ENCODE measurements around the gene MSI1. TPM values are rescaled to one million over a fixed set of nuclear protein-coding genes. Genes with fewer than 3 reads are reported as not detected.

Gene MSI1
- under 1 TPM; 0.16 to 0.41 (median 0.25) TPM for total RNA-seq

DNA sequence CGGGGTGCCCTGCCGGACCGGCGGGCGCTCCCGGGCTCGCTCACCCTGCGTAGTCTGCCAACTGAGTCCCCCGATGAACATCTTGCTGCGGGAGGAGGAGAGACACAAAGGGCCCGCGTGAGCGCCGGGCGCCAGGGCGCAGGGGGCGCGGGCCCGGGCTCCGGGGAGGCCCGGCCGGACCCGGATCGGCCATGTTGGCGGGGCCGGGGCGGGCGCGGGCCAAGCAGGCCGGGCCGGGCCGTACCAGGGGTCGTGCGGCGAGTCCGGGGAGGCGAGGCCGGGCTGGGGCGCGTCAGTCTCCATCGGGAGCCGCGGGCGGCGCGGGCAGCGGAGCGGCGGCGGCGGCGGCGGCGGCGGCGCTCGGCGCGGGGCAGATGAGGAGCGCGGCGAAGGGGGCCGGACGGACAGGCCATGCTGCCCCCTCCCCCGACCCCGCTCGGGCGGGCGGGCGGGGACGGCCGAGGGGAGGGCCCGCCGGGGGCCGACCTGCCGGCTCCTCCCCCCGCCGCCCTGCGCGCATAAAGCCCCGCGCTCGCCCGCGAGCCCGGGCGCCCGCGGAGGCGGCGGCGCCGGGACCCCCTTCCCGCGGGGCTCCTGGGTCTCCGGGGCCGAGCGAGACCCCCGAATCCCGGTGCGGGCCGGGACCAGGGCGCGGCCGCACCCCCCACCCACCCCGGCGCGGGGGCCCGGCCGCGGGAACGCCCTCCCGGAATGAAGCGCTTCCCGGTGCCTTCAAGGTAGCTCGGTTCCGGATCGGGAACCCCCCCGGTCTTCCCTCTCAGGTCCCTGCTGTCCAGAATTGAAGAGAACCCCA lies at the start of gene MSI1:
Gene MSI1, minus strand, starts transcription at position 376 of the 814 bp plus-strand sequence. Its CDS starts 73 bp downstream, at position 303.
- ATAC-seq (peak; percentile 36 to 54), DNase-seq (no peak)
- Mint-ChIP-seq H3K9me3 (no peaks in the 10 kb centered on the region), H3K27me3 (ENCODE audit: low read depth) (peaks cover 77% of the 10 kb centered on the region), H3K36me3 (ENCODE audit: insufficient read depth) (no peaks in the 10 kb centered on the region), H3K4me1 (ENCODE audit: low read depth) (peaks cover 19% of the 10 kb centered on the region), H3K4me3 (peak within 1 kb of the TSS; percentile 61)

DNA sequence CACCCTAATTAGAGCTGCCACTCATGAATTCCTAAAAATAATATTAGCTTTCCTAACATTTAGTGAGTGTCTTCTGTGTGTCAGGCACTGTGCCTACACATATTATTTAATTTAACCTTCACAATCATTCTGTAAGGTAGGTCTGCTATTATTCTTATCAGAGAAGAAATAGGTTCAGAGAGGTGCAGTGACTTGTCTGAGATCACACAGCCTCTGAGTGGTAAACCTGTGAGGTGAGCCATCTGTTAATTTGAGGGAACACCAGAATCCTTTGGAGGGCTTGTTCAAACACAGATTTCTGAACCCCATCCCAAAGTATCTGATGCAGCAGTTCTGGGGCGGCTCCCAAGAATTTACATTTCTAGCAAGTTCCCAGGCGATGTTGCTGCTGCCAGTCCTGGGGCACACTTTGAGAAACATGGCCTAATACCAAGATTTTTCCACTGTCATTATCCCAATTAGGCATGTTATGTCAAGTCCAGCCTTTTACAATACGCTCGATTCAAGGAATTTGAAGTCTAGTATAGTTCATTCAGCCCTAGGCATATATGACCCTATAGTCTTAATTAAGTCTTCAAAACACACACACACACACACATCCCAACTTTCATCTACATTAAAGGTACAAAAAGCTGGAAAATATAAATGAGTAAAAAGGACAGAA lies 49.1 kb upstream of the MSI1 start:
- Mint-ChIP-seq H3K4me3 (no peak overlapping the region), H3K36me3 (ENCODE audit: insufficient read depth) (no peaks in the 10 kb centered on the region)

DNA sequence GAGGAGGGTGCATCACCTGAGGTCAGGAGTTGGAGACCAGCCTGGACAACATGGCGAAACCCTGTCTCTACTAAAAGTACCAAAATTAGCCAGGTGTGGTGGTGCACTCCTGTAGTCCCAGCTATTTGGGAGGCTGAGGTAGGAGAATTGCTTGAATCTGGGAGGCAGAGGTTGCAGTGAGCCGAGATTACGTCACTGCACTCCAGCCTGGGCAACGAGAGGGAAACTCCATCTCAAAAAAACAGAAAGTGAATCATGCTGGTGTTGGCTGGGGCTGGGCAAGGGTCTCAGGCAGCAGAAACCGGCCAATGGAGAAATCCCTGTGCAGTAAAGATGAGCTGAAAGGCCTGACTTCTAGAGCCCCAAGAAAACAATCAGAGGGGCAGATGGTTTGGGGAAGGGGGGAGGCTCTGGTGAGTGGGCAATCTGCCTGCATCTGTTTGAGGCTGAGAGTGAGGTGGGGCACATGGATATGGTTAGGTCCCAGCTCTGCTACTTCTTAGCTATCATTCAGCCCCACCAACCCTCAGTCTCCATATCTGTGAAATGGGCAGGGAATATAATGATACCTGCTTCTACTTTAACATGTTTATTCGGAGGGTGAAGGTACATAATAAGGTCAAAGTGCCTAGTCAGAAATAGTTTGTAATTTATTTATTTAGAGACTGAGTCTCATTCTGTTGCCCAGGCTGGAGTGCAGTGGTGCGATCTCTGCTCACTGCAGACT lies 47.7 kb upstream of the MSI1 start:
- Mint-ChIP-seq H3K36me3 (ENCODE audit: insufficient read depth) (no peaks in the 10 kb centered on the region), H3K9me3 (no peaks in the 10 kb centered on the region), H3K27me3 (ENCODE audit: low read depth) (peaks cover 7% of the 10 kb centered on the region), H3K4me3 (no peak overlapping the region), H3K4me1 (ENCODE audit: low read depth) (no peaks in the 10 kb centered on the region)
- no peak for DNase-seq
- no peak for ATAC-seq

More for the DNA sequence above, 49.1 kb upstream of the MSI1 start:
- H3K9me3 Mint-ChIP-seq = no peaks in the 10 kb centered on the region
- DNase-seq (no peak), ATAC-seq (no peak)
- H3K27me3 Mint-ChIP-seq (ENCODE audit: low read depth) = peaks cover 2% of the 10 kb centered on the region
- no peaks in the 10 kb centered on the region for H3K4me1 Mint-ChIP-seq (ENCODE audit: low read depth)

DNA sequence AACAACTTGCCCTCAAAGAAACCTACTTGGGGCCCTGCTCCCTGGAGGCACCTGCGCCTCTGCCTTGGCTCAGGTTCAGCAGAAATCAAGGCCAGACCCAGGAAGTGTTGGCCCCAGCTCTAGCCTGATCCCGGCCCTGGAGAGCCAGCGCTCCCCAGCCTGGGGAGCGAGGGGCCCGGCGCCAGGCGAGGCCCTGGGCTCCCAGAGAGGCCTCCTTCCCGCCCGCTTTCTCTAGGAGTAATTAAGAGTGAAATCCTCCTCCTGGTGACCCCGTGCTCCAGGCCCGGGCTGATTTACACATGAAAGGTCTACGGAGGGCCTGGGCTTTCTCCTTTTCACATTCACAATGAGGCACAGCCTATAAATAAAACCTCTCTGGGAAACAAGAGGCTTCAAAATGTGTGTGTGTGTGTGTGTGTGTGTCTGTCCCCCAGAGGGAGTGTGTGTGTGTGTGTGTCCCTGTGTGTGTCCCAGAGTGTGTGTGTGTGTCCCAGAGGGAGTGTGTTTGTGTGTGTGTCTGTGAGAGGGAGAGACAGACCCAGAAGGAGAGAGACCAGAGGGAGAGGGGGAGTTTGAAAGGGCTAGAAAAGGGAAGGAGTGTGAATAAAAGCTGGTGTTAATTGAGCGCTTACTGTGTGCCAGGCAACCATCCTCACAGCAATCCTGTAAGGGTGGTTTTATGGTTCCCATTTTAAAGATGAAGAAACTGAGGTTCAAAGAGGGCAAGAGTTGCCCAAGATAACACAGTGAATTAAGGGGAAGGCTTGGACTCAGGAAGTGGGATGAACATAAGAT lies 45.1 kb upstream of the MSI1 start:
- Mint-ChIP-seq H3K4me3 (no peak overlapping the region), H3K9me3 (no peaks in the 10 kb centered on the region), H3K27me3 (ENCODE audit: low read depth) (peaks cover 7% of the 10 kb centered on the region), H3K36me3 (ENCODE audit: insufficient read depth) (no peaks in the 10 kb centered on the region), H3K4me1 (ENCODE audit: low read depth) (no peaks in the 10 kb centered on the region)
- DNase-seq (no peak), ATAC-seq (no peak)

DNA sequence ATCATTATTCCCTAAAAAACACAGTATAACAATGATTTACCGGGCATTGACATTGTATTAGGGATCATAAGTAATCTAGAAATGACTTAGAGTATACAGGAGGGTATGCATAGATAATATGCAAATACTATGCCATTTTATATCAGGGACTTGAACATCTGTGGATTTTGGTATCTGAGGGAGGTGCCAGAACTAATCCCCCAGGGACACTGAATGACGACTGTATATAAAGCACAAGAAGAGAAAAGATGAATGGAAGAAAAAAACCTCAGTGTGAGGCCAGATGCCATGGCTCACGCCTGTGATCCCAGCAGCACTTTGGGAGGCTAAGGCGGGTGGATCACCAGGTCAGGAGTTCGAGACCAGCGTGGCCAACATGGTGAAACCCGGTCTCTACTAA lies 43.5 kb upstream of the MSI1 start:
- no peak for DNase-seq
- no peaks in the 10 kb centered on the region for H3K9me3 Mint-ChIP-seq
- H3K36me3 Mint-ChIP-seq (ENCODE audit: insufficient read depth) = no peaks in the 10 kb centered on the region
- H3K27me3 Mint-ChIP-seq (ENCODE audit: low read depth) = peaks cover 6% of the 10 kb centered on the region
- no peak overlapping the region for H3K4me3 Mint-ChIP-seq
- no peaks in the 10 kb centered on the region for H3K4me1 Mint-ChIP-seq (ENCODE audit: low read depth)
- no peak for ATAC-seq

DNA sequence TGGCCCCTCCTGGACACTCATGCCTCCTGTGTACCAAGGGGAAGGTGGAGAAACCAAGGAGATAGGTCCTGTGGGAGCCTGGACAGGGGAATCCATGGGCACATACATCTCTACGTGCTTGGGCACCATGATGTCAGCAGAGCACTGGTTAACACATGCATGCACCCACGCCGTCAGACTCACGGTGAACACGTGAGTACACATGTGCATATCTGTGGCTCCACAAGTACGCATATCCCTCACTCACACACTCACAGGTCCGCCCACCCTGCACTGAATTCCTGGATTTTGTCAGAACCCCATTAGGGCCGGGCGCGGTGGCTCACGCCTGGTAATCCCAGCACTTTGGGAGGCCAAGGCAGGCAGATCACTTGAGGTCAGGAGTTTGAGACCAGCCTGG lies 39.8 kb upstream of the MSI1 start:
- Mint-ChIP-seq H3K36me3 (ENCODE audit: insufficient read depth) (no peaks in the 10 kb centered on the region), H3K4me1 (ENCODE audit: low read depth) (no peaks in the 10 kb centered on the region), H3K27me3 (ENCODE audit: low read depth) (peaks cover 5% of the 10 kb centered on the region), H3K9me3 (no peaks in the 10 kb centered on the region), H3K4me3 (no peak overlapping the region)
- DNase-seq = no peak
- ATAC-seq = no peak

DNA sequence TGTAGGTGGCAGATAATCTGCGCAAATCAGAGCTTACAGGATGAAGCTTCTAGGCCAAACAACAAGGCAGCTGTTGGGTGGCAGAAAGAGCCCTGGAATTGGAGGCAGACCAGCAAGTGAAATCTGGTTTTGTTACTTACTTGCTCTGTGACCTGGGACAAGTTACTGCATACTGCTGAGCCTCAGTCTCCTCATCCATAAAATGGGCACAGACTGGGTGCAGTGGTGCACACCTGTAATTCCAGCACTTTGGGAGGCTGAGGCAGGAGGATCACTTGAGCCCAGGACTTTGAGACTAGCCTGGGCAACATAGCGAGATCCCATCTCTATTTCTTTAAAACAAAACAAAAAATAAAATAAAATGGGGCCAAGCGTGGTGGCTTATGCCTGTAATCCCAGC lies 37.6 kb upstream of the MSI1 start:
- no peaks in the 10 kb centered on the region for H3K9me3 Mint-ChIP-seq
- H3K36me3 Mint-ChIP-seq (ENCODE audit: insufficient read depth) = no peaks in the 10 kb centered on the region

DNA sequence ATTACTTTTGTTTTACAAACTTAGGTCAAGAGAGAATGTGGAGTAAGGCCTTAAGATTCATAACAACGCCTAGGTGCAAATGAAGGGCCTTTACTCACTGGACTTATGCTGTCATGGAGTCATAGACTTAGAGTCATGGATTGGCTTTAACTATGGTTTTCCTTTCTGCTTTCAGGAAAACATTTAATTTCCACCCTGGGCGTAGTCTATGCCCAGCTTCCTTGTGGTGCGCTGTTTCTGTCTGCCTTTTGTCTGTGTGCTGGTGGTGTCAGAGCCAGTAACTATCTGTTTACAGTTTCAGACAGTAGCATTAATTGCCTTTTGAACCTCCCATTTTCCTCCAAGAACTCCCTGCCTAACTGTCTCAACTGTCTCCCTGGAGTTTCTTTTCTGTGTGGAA lies 37.1 kb upstream of the MSI1 start:
- Mint-ChIP-seq H3K4me3 (no peak overlapping the region), H3K4me1 (ENCODE audit: low read depth) (no peaks in the 10 kb centered on the region), H3K36me3 (ENCODE audit: insufficient read depth) (no peaks in the 10 kb centered on the region), H3K9me3 (no peaks in the 10 kb centered on the region), H3K27me3 (ENCODE audit: low read depth) (peaks cover 7% of the 10 kb centered on the region)
- no peak for DNase-seq
- ATAC-seq = no peak

More for the DNA sequence above, 37.6 kb upstream of the MSI1 start:
- ATAC-seq = no peak
- no peak for DNase-seq
- H3K4me3 Mint-ChIP-seq = no peak overlapping the region
- H3K27me3 Mint-ChIP-seq (ENCODE audit: low read depth) = peaks cover 7% of the 10 kb centered on the region
- H3K4me1 Mint-ChIP-seq (ENCODE audit: low read depth) = no peaks in the 10 kb centered on the region

DNA sequence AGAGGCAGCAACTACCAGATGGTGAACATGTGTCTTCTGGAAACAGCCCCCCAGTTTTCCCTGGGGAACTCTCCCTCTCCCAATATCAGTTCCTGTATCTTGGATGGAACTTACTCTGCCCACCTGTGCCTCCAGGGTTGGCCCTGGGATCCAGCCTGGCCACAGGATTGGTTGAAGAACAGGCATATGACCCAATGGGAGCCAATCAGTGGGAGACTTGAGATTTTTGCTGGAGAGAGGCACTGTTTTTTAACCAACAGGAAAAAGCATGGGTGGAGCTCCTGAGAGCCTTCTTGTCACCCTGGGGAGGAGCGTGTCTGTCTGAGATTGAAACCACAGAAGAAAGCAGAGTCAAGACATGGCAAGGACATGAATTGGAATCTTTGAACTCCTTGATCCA lies 35.3 kb upstream of the MSI1 start:
- no peaks in the 10 kb centered on the region for H3K4me1 Mint-ChIP-seq (ENCODE audit: low read depth)
- H3K4me3 Mint-ChIP-seq = no peak overlapping the region
- H3K36me3 Mint-ChIP-seq (ENCODE audit: insufficient read depth) = no peaks in the 10 kb centered on the region
- no peak for ATAC-seq
- no peak for DNase-seq
- H3K27me3 Mint-ChIP-seq (ENCODE audit: low read depth) = peaks cover 12% of the 10 kb centered on the region
- no peaks in the 10 kb centered on the region for H3K9me3 Mint-ChIP-seq

DNA sequence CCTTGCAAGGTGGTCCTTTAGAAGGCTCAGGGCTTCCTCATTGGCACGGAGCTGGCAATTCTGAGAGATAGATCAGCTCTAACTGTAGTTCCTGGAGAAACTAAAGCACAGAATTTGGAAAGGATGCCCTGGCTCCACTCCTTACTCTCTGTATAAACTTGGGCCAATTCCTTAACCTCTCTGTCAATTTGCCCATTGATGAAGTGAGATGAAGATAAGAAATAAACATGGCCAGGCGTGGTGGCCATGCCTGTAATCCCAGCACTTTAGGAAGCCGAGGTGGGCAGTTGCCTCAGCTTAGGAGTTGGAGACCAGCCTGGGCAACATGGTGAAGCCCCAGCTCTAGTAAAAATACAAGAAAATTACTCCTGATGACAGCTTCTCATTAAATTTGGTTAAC lies 34.9 kb upstream of the MSI1 start:
- H3K9me3 Mint-ChIP-seq = no peaks in the 10 kb centered on the region
- peaks cover 12% of the 10 kb centered on the region for H3K27me3 Mint-ChIP-seq (ENCODE audit: low read depth)
- no peak for DNase-seq
- ATAC-seq = no peak
- no peak overlapping the region for H3K4me3 Mint-ChIP-seq
- no peaks in the 10 kb centered on the region for H3K36me3 Mint-ChIP-seq (ENCODE audit: insufficient read depth)
- H3K4me1 Mint-ChIP-seq (ENCODE audit: low read depth) = no peaks in the 10 kb centered on the region

DNA sequence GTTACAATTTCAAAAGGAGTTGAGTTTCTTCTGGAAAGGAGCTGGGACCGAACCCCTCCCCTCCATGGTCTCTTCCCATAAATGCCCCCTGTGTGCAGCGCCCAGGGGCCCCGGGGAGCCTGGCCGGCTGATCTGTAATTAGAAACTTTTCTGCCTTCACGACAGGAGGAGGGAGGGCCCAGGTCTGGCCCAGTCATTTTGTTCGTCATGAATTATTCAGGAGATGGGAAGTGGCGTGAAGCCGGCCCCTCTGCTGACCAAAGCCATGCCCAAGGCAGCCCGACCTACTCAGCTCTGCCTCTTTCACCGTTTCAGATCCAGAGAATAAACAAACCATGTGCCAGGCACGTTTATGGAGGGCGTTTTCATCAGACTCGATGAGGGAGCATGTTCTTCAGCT lies 33.3 kb upstream of the MSI1 start:
- Mint-ChIP-seq H3K4me3 (no peak overlapping the region), H3K27me3 (ENCODE audit: low read depth) (peaks cover 16% of the 10 kb centered on the region), H3K9me3 (no peaks in the 10 kb centered on the region), H3K4me1 (ENCODE audit: low read depth) (no peaks in the 10 kb centered on the region), H3K36me3 (ENCODE audit: insufficient read depth) (no peaks in the 10 kb centered on the region)
- ATAC-seq (no peak), DNase-seq (no peak)

DNA sequence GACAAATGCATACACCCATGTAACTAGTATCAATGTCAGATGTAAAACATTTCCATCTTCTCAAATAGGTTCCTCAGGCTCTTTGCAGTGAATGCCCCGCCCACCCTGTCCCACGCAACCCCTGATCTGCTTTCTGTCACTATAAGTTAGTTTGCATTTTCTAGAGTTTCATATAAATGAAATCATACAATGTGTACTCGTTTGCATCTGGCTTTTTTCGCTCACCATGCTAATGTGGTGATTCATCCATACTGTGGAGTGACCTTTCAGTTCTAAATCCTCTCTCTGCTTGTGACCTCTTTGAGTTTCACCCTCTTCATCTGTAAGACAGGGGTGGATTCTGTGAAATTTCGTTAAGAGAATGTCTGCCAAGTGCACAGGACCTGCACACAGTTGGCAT lies 30.6 kb upstream of the MSI1 start:
- DNase-seq = no peak
- Mint-ChIP-seq H3K4me1 (ENCODE audit: low read depth) (no peaks in the 10 kb centered on the region), H3K9me3 (no peaks in the 10 kb centered on the region), H3K36me3 (ENCODE audit: insufficient read depth) (no peaks in the 10 kb centered on the region), H3K4me3 (no peak overlapping the region), H3K27me3 (ENCODE audit: low read depth) (peaks cover 32% of the 10 kb centered on the region)
- peak; percentile 23 to 61 for ATAC-seq

DNA sequence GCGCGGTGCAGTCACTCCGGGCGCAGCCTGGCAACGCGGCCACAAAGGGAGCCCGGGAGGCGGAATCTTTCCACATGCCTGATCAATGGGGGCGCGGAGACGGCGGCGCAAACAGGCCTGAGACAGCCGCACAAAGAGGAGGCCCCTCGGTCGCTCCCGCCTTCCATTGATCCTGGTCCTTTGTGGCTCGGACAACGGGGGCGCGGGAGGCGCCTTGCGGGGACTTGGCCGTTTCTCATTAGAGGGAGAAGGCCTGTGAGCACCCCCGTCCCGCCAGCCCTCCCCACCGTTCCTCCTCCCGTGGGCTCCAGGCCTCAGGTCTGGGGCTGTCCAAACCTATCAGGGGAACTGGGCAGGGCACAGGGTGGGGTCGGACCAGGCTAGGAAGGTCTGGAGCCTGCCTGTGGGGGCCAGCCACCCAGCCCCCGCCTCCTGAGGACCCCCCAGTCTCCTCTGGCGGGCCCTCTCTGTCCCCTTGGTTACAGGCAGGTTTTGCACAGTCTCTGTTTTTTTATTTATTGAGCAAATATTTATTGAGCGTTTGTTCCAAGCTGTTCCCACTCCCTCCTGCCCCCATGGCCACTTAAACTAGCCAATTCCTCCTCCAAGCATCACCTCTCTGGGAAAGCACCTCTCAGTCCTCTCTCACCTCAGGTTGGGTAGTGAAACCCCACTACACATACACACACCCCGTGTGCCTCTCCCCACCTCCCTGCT lies 29.0 kb upstream of the MSI1 start:
- H3K4me3 Mint-ChIP-seq = no peak overlapping the region
- H3K4me1 Mint-ChIP-seq (ENCODE audit: low read depth) = no peaks in the 10 kb centered on the region
- ATAC-seq (no peak), DNase-seq (no peak)
- peaks cover 34% of the 10 kb centered on the region for H3K27me3 Mint-ChIP-seq (ENCODE audit: low read depth)
- no peaks in the 10 kb centered on the region for H3K36me3 Mint-ChIP-seq (ENCODE audit: insufficient read depth)
- H3K9me3 Mint-ChIP-seq = no peaks in the 10 kb centered on the region

Data from activated T-cell treated with anti-CD3 and anti-CD28 coated beads, Interleukin-2, amount 50 U/mL, for 4 hours (primary cell).